Stimulated activated CD4-positive, alpha-beta T cell treated with anti-CD3 and anti-CD28 coated beads, TNF-alpha, amount 100 ng/mL, for 1 hour (primary cell): Measurements from ENCODE around the gene ZBTB7C.

Experiments
- DNase-seq, 3 donors: peaks; one replicate each; pipeline ENCODE4 v3.0.0-alpha.2; 2020; ENCODE audit warnings: low read depth in 3 of 3, low spot score in 1 of 3

Gene ZBTB7C

GRCh38 chr18:48391868-48392267 is 17.3 kb downstream of the ZBTB7C start:
- no peak for DNase-seq

GRCh38 chr18:48390641-48391040 is 18.5 kb downstream of the ZBTB7C start:
- no peak for DNase-seq

GRCh38 chr18:48388478-48388877 is 20.7 kb downstream of the ZBTB7C start:
- DNase-seq = no peak

- no peak for DNase-seq
Measured at GRCh38 chr18:48387300-48387699, 21.9 kb downstream of the ZBTB7C start.

- DNase-seq = no peak
Measured at GRCh38 chr18:48385596-48385995, 23.6 kb downstream of the ZBTB7C start.

- no peak for DNase-seq
Measured at GRCh38 chr18:48376934-48377333, 32.2 kb downstream of the ZBTB7C start.

GRCh38 chr18:48376406-48376805 is 32.8 kb downstream of the ZBTB7C start:
- DNase-seq = no peak

- no peak for DNase-seq
Measured at GRCh38 chr18:48375150-48375800, 33.9 kb downstream of the ZBTB7C start.

- DNase-seq = no peak
Measured at GRCh38 chr18:48374423-48375149, 34.6 kb downstream of the ZBTB7C start.

GRCh38 chr18:48371854-48372602 is 37.2 kb downstream of the ZBTB7C start:
- no peak for DNase-seq

GRCh38 chr18:48367557-48367956 is 41.6 kb downstream of the ZBTB7C start:
- no peak for DNase-seq

GRCh38 chr18:48365965-48366364 is 43.2 kb downstream of the ZBTB7C start:
- no peak for DNase-seq

GRCh38 chr18:48364146-48364545 is 45.0 kb downstream of the ZBTB7C start:
- no peak for DNase-seq

GRCh38 chr18:48363175-48363574 is 46.0 kb downstream of the ZBTB7C start:
- no peak for DNase-seq

GRCh38 chr18:48361801-48362200 is 47.4 kb downstream of the ZBTB7C start:
- no peak for DNase-seq

GRCh38 chr18:48360376-48361021 is 48.7 kb downstream of the ZBTB7C start:
- no peak for DNase-seq

- DNase-seq = no peak
Measured at GRCh38 chr18:48359626-48360025, 49.6 kb downstream of the ZBTB7C start.

- DNase-seq = no peak
Measured at GRCh38 chr18:48358868-48359267, 50.3 kb downstream of the ZBTB7C start.

- no peak for DNase-seq
Measured at GRCh38 chr18:48356909-48357631, 52.1 kb downstream of the ZBTB7C start.

- DNase-seq = no peak
Measured at GRCh38 chr18:48356151-48356745, 52.9 kb downstream of the ZBTB7C start.
